HG03469 (cell line): ENCODE results near the gene PIP4P1.

Source experiments
- ATAC-seq: cut with Tn5 transposase; IDR thresholded peaks from one replicate; pipeline ENCODE4 v1.9.1; 2021; ENCODE audit warnings: mild to moderate bottlenecking, moderate library complexity, moderate number of reproducible peaks; ENCODE audit not compliant: unreplicated experiment

The PIP4P1 gene

DNA sequence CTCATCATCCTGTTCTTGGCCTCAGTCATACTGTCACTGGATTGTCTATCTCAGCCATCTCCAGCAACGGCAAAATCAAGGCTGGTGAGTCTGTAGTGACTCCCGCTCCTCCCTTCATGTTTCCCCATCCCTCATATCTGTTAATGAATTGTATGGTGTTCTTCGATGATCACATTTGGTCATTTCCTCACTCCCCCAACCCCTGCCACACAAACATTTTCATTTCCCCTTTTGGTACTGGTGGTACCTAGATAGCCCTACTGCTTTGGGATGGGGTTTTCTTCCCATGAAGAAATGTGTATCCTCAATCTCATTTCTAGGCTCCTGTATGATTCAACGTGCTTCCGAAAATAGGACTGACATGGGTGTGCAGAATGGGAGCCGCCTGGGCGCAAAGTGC lies 22.6 kb downstream of the PIP4P1 start:
- no peak for ATAC-seq

DNA sequence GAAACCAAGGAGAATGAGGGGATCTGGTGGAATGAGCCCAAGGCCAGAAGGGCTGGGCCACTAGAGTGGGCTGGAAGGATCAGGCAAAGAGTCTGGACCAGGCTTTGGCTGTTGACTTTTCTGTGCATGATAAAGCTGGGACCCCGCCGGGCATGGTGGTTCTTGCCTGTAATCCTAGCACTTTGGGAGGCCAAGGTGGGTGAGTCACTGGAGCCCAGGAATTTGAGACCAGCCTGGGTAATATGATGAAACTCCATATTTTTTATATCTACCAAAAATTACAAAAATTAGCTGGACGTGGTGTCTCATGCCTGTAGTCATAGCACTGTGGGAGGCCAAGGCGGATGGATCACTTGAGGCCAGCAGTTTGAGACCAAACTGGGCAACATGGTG lies 24.9 kb downstream of the PIP4P1 start:
- ATAC-seq, result no peak

DNA sequence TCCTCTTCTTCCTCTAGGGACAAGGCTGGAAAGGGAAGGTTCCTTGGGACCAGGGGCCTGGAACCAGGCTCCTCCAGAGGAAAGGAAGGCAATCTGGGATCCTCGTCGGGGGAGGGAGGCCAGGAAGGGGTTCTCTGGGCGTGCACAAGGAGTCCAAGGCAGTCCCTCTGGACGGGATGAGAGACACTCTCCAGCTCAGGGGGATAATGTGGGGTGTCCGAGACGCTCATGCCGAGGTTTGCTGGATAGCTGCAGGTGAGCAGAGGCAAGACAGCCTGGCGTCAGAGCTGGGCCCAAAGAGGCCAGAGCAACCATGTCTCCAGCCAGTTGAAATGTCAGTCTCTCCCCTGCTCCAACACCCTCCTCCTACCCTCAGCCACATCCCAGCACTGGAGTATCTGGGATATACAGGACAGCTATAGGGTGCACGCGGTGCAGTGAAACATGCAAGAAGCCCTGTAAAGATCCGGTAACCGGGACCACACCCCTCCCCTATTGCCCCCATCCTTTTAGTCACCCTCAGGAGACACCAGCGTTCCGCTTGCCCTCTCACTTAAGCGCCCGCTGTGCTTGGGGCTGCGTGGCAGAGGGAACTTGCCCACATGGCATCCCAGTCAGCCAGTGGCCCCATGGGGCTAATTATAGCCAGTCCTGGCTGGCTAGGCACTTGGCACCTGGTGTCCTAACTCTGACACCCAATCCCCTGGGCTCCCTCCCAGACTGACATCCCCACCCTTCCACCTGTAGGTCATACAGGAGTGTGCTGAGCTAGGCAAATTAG lies 25.5 kb downstream of the PIP4P1 start, which contains the start of gene KLHL33:
Gene KLHL33 (minus strand): TSS at position 585 of the 781 bp plus-strand sequence. CDS start 355 bp downstream, at position 230.
- no peak for ATAC-seq

DNA sequence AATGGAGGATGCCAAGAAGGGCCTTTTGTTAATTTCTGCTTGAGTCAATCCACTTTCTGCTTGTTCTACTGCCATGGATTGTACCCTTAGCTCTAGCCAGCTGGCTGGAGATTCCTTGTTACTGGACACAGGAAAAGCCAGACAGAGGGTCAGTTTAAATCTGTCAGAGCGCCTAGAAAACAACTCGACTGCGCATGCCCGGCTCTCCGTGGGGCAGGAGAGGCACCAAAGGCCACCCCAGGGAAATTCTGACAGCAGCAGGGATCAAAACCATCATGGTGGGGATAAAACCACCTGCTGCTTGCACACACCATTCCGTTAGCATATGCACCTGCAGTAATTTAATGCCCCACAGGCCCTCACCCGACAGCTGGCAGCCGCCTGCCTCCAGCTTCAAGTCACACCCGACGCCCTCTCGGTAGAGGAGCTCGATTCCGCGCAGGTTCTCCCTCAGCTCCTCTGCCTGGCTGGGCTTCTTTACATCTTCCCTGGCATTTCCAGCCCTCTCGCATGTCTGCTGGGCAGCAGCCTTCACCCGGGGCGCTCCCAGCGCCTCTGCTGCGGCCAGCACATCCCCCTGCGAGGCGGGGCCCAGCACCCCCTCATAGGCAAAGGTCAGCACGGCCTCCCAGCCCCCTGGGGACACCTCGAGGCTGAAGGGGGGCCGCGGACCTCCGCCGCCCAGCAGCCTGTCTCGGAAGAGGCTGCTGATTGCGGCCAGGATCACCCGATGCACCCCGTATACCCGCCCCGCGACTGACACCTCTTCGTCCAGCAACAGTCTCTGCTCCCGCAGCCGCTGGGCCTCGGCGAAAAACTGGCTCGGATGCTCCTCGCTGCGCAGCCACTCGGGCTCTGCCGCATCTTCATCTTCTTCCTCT lies 26.3 kb downstream of the PIP4P1 start:
- ATAC-seq, result no peak

DNA sequence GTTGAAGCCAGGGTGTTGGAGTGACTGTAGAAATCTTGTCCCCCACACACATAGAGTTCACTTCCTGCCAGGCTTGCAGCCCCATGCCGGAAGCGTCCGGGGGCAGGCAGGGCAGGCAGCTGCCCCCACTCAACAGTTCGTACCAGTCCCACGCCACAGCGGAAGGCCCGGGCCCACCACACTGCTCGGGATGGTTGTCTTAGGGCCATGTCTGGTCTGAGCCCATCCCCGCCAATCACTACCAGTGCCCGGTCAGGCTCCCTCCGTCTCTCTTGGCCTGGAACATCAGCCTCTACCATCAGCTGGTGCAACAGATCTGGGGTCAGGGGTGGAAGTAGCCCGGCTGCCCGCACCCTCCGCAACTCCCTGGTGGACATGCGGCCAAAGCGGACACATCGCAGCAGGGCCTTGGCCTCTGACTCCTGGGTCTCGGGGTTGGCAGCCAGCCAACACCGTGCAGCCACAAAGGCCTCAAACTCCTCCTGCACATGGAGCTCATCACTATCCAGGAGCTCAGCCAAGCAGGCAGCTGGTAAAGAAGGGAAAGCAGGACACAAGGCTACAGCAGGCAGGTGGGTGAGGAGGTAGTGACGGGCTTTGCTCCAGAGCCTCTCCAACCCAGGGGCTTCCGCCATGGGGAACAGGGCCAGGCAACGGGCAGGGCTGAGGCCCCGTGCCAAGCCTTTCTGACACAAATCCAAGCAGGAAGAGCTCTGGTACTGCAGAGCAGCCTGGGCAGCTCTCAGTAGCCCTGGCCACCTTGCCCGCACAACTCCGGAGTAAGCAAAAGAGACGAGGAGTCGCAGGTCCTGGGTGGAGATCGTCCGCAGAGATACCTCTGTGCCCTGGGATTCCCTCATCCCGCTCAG lies 31.2 kb downstream of the PIP4P1 start:
- ATAC-seq, result no peak

DNA sequence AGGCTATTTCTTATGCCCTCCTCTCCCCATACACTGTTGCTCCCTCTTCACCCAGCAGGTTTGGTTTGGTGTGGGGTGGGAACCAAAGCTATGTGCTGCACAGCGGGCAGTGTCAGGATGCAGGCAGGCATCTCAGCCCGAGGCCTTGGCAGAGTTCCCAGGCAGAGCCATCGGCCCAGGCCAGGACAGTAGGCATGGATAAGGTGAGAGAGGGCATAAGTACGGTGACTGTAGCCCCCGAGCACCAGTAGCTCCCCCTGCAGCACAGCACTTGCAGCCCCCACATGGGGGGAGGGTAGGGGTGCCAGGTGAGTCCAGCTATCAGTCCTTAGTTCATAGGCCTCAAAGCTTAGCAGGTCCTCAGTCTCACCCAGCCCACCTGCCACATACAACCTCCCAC lies 32.4 kb downstream of the PIP4P1 start:
- ATAC-seq, result no peak

DNA sequence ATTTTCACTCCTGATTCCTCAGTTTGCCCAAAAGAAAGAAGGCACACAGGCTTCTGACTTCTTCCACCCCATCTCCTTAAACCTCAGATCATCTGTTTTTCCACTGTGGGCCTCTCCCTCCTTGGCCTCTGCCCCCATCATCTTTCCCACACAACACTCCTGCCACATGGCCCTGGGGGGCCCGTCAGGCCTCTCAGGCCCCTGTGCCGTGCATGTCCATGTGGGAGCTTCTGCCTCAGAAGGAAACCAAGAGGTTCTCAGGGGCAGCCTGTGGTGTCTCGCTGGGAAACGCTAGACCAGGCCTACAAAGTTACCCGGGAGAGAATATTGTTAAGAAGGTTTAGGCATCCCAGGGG lies 33.2 kb downstream of the PIP4P1 start:
- peak; percentile 17 for ATAC-seq

DNA sequence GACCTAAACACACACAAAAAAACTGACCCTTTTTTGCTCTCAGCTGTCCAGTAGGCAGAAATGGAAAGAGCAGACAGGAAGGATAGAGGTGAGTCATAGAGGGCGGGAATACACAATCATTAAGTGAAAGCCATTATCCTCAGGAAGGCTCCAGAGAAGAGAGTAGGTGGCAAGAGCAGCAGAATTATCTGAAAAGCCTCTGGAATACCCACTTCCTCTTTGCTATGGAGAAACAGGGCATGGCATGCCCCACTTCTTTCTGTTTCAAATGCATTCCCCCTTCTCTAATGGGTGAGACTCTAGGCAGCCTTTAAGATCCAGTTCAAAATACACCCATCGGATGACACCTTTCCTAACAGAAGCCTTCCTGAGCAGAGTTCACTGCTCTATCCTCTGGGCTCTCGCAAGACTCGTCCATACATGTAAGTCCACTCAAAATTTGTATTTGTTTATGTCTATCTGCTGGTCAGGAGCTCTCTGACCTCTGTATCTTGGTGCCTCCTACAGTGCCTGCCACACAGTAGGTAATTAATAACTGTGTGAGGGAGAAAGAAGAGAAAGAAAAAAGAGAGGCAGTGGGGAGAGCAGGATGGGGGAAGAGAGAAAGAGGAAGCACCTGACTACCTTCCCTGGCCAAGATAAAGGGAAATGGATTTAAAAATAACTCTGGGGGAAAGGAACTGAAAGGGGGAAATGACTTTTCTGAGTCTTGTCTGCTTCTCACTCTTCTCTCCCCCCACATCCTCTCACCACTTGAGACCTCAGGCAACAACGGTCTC lies 33.8 kb downstream of the PIP4P1 start:
- peak; percentile 56 for ATAC-seq

DNA sequence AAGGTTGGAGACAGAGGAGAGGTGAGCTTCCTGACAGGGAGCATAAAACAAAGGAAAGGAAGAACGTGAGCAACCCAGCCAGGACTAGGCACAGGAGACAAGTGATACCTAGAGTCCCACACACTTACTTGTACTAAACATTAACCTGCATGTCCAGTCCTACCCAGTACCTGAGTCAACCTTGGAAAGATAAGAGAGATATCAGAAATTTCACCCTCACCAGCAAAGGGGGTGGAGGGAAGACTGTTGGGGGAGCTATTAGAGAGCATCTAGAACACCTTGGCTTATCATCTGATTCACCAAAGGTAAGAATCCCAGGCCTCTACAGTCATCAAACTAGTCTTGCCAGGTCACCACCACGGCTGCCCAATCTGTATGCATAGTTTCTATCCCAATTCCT lies 36.4 kb downstream of the PIP4P1 start:
- no peak for ATAC-seq

DNA sequence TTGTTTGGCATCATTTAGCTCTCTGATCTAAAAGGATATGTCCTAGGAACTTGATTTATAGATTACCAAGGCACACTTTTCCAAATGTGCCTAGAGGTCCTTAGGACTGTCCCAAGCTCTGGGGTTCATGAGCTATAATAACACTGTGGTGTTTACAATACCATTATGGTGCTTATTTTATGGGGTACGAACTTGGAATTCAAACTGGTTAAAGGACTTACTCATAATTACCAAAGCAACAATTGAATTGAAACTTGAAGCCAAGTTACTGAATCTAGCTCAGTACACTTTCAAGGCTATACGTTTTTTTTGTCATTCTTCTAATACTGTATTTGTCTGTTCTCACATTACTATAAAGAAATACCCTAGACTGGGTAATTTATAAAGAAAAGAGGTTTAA lies 38.3 kb downstream of the PIP4P1 start:
- ATAC-seq, result no peak

DNA sequence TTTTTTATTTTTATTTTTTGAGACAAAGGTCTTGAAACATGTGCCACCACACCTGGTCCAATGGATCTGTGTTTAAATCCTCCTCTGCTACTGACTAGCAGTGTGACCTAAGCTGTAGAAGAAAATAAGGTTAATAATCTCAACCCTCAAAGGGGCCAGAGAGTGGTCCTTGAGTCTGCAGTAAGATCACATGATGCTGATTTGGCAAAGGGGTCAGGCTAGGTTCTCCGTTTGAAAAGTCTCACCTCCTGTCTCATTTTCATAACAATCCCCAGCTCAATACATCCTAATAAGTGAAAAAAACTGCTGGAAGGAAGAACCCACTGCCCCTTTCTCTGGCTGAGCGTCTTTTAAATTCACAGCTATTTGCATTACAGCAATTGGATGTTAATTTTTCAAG lies 40.0 kb downstream of the PIP4P1 start:
- no peak for ATAC-seq

DNA sequence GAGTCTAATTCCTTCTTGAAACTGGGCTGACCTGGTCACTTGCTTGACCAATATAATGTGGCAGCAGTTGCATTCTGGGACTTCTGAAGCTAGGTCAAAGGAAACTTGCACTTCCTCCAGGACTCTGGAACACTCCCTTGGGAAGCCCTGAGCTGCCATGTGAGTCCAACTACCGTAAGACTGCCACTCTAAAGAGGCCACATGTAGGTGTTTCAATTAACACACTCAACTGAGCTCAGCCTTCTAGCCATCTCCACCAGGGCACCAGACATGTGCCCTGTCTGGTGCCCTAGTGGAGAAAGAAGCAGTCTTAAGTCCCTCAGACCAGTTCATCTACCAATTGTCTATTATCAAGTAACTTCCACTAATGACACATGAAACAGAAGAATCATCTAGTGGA lies 41.8 kb downstream of the PIP4P1 start:
- ATAC-seq, result no peak

DNA sequence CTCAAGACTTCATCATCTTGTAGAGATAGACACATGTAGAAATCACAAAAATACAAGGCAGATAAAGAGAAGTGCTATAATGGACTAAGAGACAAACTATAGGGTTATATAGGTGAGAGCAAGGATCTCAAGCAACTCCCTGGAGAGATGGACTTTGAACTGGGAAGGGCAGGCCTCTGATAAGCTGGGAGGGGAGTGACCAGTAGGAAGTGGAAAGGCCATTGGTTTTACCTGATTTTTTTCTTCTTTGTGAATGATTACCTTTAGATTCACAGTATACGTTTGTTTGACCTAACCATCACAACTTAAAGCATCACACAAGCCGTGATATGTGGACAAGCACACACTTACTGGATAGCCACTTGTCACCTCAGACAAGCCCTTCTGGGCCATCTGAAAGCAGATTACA lies 42.7 kb downstream of the PIP4P1 start:
- ATAC-seq, result no peak

DNA sequence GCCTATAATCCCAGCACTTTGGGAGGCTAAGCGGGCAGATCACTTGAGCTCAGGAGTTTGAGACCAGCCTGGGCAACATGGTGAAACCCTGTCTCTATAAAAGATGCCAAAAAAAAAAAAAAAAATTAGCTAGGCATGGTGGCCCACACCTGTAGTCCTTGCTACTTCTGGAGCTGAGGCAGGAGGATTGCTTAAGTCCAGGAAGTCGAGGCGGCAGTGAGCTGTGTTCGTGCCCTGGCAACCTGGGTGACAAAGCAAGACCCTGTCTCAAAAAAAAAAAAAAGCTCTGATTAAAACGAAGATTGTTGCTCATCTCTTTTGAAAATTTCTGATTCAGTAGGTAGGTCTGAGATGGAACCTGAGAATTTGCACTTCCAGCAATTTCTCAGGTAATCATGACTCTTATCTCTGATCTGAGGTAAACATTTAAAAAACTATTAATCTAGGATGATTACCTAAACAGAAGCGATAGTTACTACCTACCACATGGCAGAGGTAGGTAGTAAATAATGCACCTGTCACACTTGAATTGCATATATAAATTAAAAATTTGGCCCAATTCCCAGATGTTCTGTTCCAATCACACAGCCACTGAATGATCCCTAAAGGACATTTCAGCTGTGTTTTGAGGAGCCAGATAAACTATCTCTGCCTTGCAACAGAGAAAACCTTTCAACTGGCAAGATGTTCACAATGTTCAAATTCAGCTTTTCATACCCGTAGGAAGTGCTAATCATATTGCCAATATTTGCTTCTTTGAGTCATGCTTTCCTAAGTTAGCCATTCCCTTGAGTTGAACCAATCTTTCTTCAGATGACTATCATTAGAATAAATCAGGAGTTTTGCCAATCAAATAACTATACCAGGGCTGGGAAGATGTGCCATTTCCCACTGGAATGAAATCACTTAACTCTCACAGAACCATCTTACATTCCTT lies 43.7 kb downstream of the PIP4P1 start:
- no peak for ATAC-seq

DNA sequence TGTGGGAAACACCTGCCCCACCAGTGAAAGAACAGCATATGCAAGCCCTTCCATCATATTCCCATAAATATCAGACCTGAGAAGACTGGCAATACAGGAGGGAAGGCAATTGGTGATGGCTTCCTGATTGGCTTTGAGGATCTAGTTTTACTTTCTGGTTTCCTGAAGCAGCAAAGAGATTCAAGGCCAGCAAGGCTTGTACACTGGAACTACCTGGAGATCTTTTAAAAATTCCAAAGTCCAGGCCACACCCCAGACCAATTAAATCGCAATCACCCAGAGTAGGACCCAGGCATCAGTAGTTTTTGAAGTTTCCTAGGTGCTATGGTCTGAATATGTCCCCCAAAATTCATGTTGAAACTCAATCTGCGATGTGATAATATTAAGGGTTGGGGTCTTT lies 45.0 kb downstream of the PIP4P1 start:
- ATAC-seq, result no peak

DNA sequence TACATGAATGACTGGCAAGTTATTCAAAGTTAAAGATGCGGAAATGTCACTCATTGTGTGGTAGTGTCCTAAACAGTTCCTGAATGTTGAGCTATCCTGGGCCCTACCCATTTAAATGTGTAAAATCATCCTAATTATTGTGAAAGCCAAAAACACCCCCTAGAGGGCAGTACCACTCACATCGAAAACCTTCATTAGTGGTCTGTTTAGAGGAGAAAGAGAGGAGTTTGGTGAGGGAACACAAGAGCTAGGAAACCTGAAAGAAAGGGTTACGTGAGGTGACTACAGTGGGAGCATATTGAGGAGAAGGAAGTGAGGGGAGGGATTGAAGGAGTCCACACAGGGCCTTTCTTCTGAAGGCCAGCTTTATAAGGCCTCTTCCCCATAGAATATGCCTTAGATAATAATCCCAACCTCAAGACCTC lies 45.4 kb downstream of the PIP4P1 start:
- peak; percentile 33 for ATAC-seq

DNA sequence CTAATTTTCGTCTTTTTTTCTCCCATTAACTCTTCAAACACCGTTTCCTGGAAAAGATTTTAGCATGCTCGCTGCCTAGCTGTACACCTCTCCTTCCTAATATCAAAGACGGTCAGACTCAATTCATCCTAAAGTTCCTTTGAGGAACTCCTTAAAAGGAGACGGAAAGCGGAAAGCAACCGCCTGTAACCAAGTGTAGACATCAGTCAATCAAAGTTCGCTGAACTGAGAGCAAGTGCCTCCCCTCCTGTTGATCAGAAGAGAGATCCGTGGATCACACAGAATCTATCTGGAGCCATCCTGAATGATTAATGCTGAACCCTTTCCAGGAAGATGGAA lies 47.5 kb downstream of the PIP4P1 start:
- no peak for ATAC-seq

DNA sequence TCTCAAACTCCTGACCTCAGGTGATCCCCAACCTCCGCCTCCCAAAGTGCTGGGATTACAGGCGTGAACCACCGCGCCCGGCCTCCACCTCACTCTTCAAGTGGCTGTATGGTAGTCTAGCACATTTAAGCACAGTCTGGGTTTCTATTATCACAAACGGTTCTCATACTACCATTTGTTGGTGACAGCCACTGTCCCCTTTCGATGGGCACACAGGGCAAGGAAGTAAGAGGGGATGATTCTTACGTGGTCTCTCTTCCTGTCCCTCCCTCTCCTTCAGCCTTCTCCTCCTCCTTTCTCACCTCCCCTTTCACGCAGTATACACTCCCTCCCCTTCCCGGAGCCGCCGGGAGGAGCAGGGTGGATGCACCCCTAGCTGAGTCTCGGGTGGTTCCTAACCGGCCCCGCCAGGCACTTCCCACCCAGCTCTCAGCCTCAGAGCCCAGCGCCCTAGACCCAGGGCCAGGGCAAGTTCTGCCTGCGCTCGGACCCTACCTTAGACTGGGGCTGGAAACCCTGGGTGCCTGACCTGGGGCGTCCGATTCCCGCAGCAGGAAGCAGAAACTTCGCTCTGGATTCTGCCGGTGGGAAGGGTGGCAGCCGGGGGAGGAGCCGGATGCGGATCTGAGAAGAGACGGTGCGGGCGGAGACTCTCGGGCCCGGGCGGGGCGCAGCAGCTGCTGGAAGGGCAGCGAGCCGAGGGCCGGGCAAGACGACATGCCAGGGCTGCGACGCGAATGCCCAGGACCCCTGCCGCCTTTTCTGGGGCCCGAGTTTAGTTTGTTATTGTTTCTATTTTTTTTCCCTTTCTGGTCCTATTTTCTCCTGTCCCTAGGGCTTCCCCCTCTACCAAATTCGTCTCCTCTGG lies 48.1 kb downstream of the PIP4P1 start, which contains the start of gene TEP1:
Gene TEP1 (minus strand): TSS at position 626 of the 868 bp plus-strand sequence. CDS start 5,062 bp downstream, outside the sequence.
- no peak for ATAC-seq
